Left renal pelvis (tissue), 4 donors: Measurements from ENCODE around the gene CD226. TPM values are rescaled to one million over a fixed set of nuclear protein-coding genes. Genes with fewer than 3 reads are reported as not detected.
A peak's percentile ranks its signal among the peaks of the same experiment; 100 is the strongest.
"Not testable (repeated sequence)": the region's sequence is repeated elsewhere in the genome, so short reads cannot be mapped to it uniquely, and the experiment has no call there.

Experiments used
- DNase-seq, 4 donors: peaks; one replicate each; pipeline ENCODE4 v3.0.0-alpha.2; 2013; ENCODE audit warnings: low read depth in 4 of 4, low spot score in 3 of 4
- polyA plus RNA-seq, 4 donors: library from polyadenylated mRNA; unstranded; fragments of 120-200 nt; gene quantifications; one replicate each; pipeline ENCODE4 v1.2.1, GENCODE V29; 2013; ENCODE audit not compliant: insufficient read length in 4 of 4

CD226 gene
- polyA plus RNA-seq, 4 donors: 1.2 to 4.1 (median 2.3) TPM

GRCh38 chr18:69876490-69876889 lies 71.2 kb downstream of the CD226 start:
- no peak for DNase-seq

GRCh38 chr18:69874058-69874457 lies 73.6 kb downstream of the CD226 start:
- no peak for DNase-seq

GRCh38 chr18:69872661-69873060 lies 75.0 kb downstream of the CD226 start:
- no peak for DNase-seq

- no peak for DNase-seq
These were observed 76.3 kb downstream of the CD226 start for GRCh38 chr18:69871363-69871762.

- DNase-seq: no peak
These were observed 76.9 kb downstream of the CD226 start for GRCh38 chr18:69870736-69871135.

GRCh38 chr18:69866212-69866611 lies 81.5 kb downstream of the CD226 start:
- no peak for DNase-seq

- DNase-seq: no peak
These were observed 81.9 kb downstream of the CD226 start for GRCh38 chr18:69865776-69866175.

GRCh38 chr18:69864802-69865201 lies 82.9 kb downstream of the CD226 start:
- DNase-seq: not testable (repeated sequence)

- DNase-seq: no peak
These were observed 88.8 kb downstream of the CD226 start for GRCh38 chr18:69858897-69859296.

GRCh38 chr18:69854455-69854854 lies 93.2 kb downstream of the CD226 start:
- no peak for DNase-seq

GRCh38 chr18:69853051-69853450 lies 94.6 kb downstream of the CD226 start:
- DNase-seq: no peak

- DNase-seq: peak in 1 of 4 donors; percentile 2
These were observed 101.8 kb downstream of the CD226 start for GRCh38 chr18:69845593-69846506.

GRCh38 chr18:69844656-69845055 lies 103.0 kb downstream of the CD226 start:
- no peak for DNase-seq

- no peak for DNase-seq
These were observed 104.7 kb downstream of the CD226 start for GRCh38 chr18:69843015-69843414.

GRCh38 chr18:69841117-69841516 lies 106.6 kb downstream of the CD226 start:
- no peak for DNase-seq

- DNase-seq: no peak
These were observed 107.2 kb downstream of the CD226 start for GRCh38 chr18:69840445-69840844.

GRCh38 chr18:69840001-69840400 lies 107.7 kb downstream of the CD226 start:
- no peak for DNase-seq

- DNase-seq: no peak
These were observed 108.2 kb downstream of the CD226 start for GRCh38 chr18:69839497-69839896.

GRCh38 chr18:69838620-69839411 lies 108.9 kb downstream of the CD226 start:
- DNase-seq: no peak

- no peak for DNase-seq
These were observed 109.7 kb downstream of the CD226 start for GRCh38 chr18:69838003-69838402.

GRCh38 chr18:69834980-69835379 lies 112.7 kb downstream of the CD226 start:
- not testable (repeated sequence) for DNase-seq

- no peak for DNase-seq
These were observed 117.5 kb downstream of the CD226 start for GRCh38 chr18:69830189-69830588.
